SK-N-SH (cell line): Measurements from ENCODE around the gene TDP1. TPM values are rescaled to one million over a fixed set of nuclear protein-coding genes. Genes with fewer than 3 reads are reported as not detected.

Experiments used
- CTCF ChIA-PET: fragments of 300-600, 350-600 bp; formaldehyde crosslinking; extraction: SDS; loops from one replicate; lab custom pipeline; 2021; lab: Yijun Ruan, JAX
- POLR2A ChIA-PET: fragments of 350-600 bp; sonication (Branson Sonifier 250); formaldehyde crosslinking; extraction: SDS; loops from one replicate; lab custom pipeline; 2020; ENCODE audit warnings: antibody characterized with exemption, inconsistent platforms; lab: Yijun Ruan, JAX
- DNase-seq: peaks from one replicate; pipeline ENCODE4 v3.0.0; 2012
- H2AFZ ChIP-seq: fragments of 200-600 bp; sonication (generic); 2 replicates; pipeline ENCODE4 v1.8.1; 2016; ENCODE audit warnings: antibody characterized with exemption, mild to moderate bottlenecking, low read depth
- H3F3A ChIP-seq: fragments of 200-600 bp; sonication (generic); replicated peaks from 2 replicates; pipeline ENCODE3; 2016; ENCODE audit warnings: antibody characterized with exemption, mild to moderate bottlenecking; ENCODE audit not compliant: insufficient read depth
- H3K27ac ChIP-seq, 2 experiments: fragments of 200-500 bp in 1 of 2; fragments of 200-600 bp in 1 of 2; sonication (Bioruptor generic) in 1 of 2; sonication (generic), shearing (Covaris generic) in 1 of 2; 2 replicates each; pipeline versions ENCODE4 v1.5.1 to v1.6.1; 2014 to 2016; ENCODE audit warnings: low read depth in 2 of 2, inconsistent platforms in 1 of 2, low read length in 1 of 2, mild to moderate bottlenecking in 1 of 2, mixed read lengths in 1 of 2
- H3K27me3 ChIP-seq: fragments of 200-600 bp; sonication (generic), shearing (Covaris generic); 2 replicates; pipeline ENCODE4 v1.6.1; 2016; ENCODE audit warnings: mixed run types; ENCODE audit not compliant: insufficient read depth
- H3K36me3 ChIP-seq, 2 experiments: fragments of 200-500 bp in 1 of 2; fragments of 200-600 bp in 1 of 2; sonication (Bioruptor generic) in 1 of 2; sonication (generic) in 1 of 2; replicated peaks in 1 of 2; 2 replicates each; pipeline versions ENCODE3 to v1.5.1; 2014 to 2016; ENCODE audit warnings: low read length in 1 of 2, mild to moderate bottlenecking in 1 of 2; ENCODE audit not compliant: insufficient read depth in 2 of 2, control insufficient read depth in 1 of 2
- H3K4me1 ChIP-seq, 2 experiments: fragments of 200-500 bp in 1 of 2; fragments of 200-600 bp in 1 of 2; sonication (Bioruptor generic) in 1 of 2; sonication (generic), shearing (Covaris generic) in 1 of 2; 2 replicates each; pipeline versions ENCODE4 v1.5.1 to v1.6.1; 2014 to 2016; ENCODE audit warnings: low read depth in 1 of 2, low read length in 1 of 2, mixed run types in 1 of 2; ENCODE audit not compliant: insufficient read depth in 2 of 2, control insufficient read depth in 1 of 2
- H3K4me2 ChIP-seq: fragments of 200-600 bp; sonication (generic), shearing (Covaris generic); 2 replicates; pipeline ENCODE4 v1.6.1; 2017; ENCODE audit warnings: mixed run types
- H3K4me3 ChIP-seq, 2 experiments: fragments of 200-500 bp in 1 of 2; fragments of 200-600 bp in 1 of 2; sonication (Bioruptor generic) in 1 of 2; sonication (generic), shearing (Covaris generic) in 1 of 2; 2 replicates each; pipeline versions ENCODE4 v1.5.1 to v1.8.1; 2014 to 2016; ENCODE audit warnings: low read depth in 2 of 2, inconsistent platforms in 1 of 2, low read length in 1 of 2, mild to moderate bottlenecking in 1 of 2, mixed read lengths in 1 of 2, moderate library complexity in 1 of 2
- H3K79me2 ChIP-seq: fragments of 200-600 bp; sonication (generic); 2 replicates; pipeline ENCODE4 v1.8.1; 2017; ENCODE audit warnings: mild to moderate bottlenecking; ENCODE audit not compliant: insufficient read depth
- H3K9ac ChIP-seq: fragments of 200-600 bp; sonication (generic); 2 replicates; pipeline ENCODE4 v1.6.1; 2017; ENCODE audit warnings: mixed run types
- H3K9me2 ChIP-seq: fragments of 200-600 bp; sonication (generic); 2 replicates; pipeline ENCODE4 v1.6.1; 2017; ENCODE audit warnings: mixed run types
- H3K9me3 ChIP-seq: fragments of 200-600 bp; sonication (generic); 2 replicates; pipeline ENCODE4 v1.6.1; 2017; ENCODE audit warnings: mixed run types, mild to moderate bottlenecking, moderate library complexity
- H4K20me1 ChIP-seq: fragments of 200-600 bp; sonication (generic); 2 replicates; pipeline ENCODE4 v1.6.1; 2017; ENCODE audit warnings: mild to moderate bottlenecking, mixed run types; ENCODE audit not compliant: insufficient read depth
- CHD2 ChIP-seq: fragments of 150-350 bp; IDR thresholded peaks from 2 replicates; pipeline ENCODE4 v1.6.1; 2018; ENCODE audit warnings: low read length; ENCODE audit not compliant: partially characterized antibody
- EP300 ChIP-seq, 2 experiments: IDR thresholded peaks; 2 replicates each; pipeline versions ENCODE4 v1.4.0 to v1.6.1; 2012; ENCODE audit warnings: borderline replicate concordance in 1 of 2, low read depth in 1 of 2, low read length in 1 of 2
- FOXJ3 ChIP-seq: sonication (generic); formaldehyde crosslinking; IDR thresholded peaks from 2 replicates; pipeline ENCODE4 v1.5.1; 2020; ENCODE audit warnings: mild to moderate bottlenecking, missing genetic modification reagents
- FOXM1 ChIP-seq: IDR thresholded peaks from 2 replicates; pipeline ENCODE4 v1.4.0; 2012; ENCODE audit warnings: low read depth, mild to moderate bottlenecking
- GABPA ChIP-seq: IDR thresholded peaks from 2 replicates; pipeline ENCODE4 v1.4.0; 2012; ENCODE audit warnings: low read depth, mild to moderate bottlenecking
- GATA2 ChIP-seq: sonication (generic); formaldehyde crosslinking; IDR thresholded peaks from 2 replicates; pipeline ENCODE4 v1.5.0; 2020; ENCODE audit warnings: mild to moderate bottlenecking, missing genetic modification reagents
- JUND ChIP-seq: IDR thresholded peaks from 2 replicates; pipeline ENCODE4 v1.4.0; 2012
- NRF1 ChIP-seq: IDR thresholded peaks from 2 replicates; pipeline ENCODE4 v1.6.1; 2012; ENCODE audit warnings: low read depth, mild to moderate bottlenecking, low read length
- POLR2AphosphoS5 ChIP-seq: IDR thresholded peaks from 2 replicates; pipeline ENCODE4 v1.6.1; 2012; ENCODE audit warnings: low read depth, low read length
- RFX5 ChIP-seq: IDR thresholded peaks from 2 replicates; pipeline ENCODE4 v1.6.1; 2012; ENCODE audit warnings: mild to moderate bottlenecking, improper control_type of control experiment, low read length
- RXRA ChIP-seq: IDR thresholded peaks from 2 replicates; pipeline ENCODE4 v1.4.0; 2012; ENCODE audit warnings: low read depth, mild to moderate bottlenecking, borderline replicate concordance
- SMC3 ChIP-seq: IDR thresholded peaks from 2 replicates; pipeline ENCODE4 v1.6.1; 2012; ENCODE audit warnings: low read depth, low read length, improper control_type of control experiment
- TAF1 ChIP-seq: IDR thresholded peaks from 2 replicates; pipeline ENCODE4 v1.6.1; 2012; ENCODE audit warnings: low read depth, mild to moderate bottlenecking, low read length, moderate library complexity, borderline replicate concordance
- TCF12 ChIP-seq: IDR thresholded peaks from 2 replicates; pipeline ENCODE4 v1.4.0; 2012
- USF2 ChIP-seq: fragments of 150-350 bp; IDR thresholded peaks from 2 replicates; pipeline ENCODE4 v1.6.1; 2017; ENCODE audit warnings: antibody characterized with exemption, low read length, low read depth, borderline replicate concordance
- ZBTB33 ChIP-seq: IDR thresholded peaks from 2 replicates; pipeline ENCODE4 v1.4.0; 2012; ENCODE audit warnings: low read depth, borderline replicate concordance
- WGBS: methylation state at CpG from one replicate; pipeline ENCODE4 v1.1.6; 2017; ENCODE audit warnings: low lambda C conversion rate; 5-methylcytosine and 5-hydroxymethylcytosine counted together
- polyA plus RNA-seq, 3 experiments: library from polyadenylated mRNA; depleted of rRNA; stranded (reverse); fragments of >200 nt; gene quantifications; 2 replicates each; pipeline ENCODE4 v1.2.3, GENCODE V29; 2012
- TF ChIP-seq, protein P1 (sequence below): fragments of 200-600 bp; sonication (generic); IDR thresholded peaks from 2 replicates; pipeline ENCODE4 v1.6.1; 2017; ENCODE audit warnings: antibody characterized with exemption, mild to moderate bottlenecking, moderate library complexity
- TF ChIP-seq, protein P2 (sequence below): IDR thresholded peaks from 2 replicates; pipeline ENCODE4 v1.4.0; 2012; ENCODE audit warnings: low read depth, borderline replicate concordance

Gene TDP1
- polyA plus RNA-seq, 1 of the 3 experiments (the other 2 are of a cell fraction), result 14.5 TPM

- Histone ChIP-seq H4K20me1 (no peaks in the 10 kb centered on the region), H3K9ac (no peak overlapping the region), H2AFZ (no peak overlapping the region), H3F3A (peaks cover 10% of the 10 kb centered on the region), H3K4me2 (no peak overlapping the region), H3K9me2 (no peaks in the 10 kb centered on the region), H3K4me3 (no peak overlapping the region), H3K4me1 (no peaks in the 10 kb centered on the region), H3K27me3 (no peaks in the 10 kb centered on the region), H3K9me3 (no peaks in the 10 kb centered on the region), H3K36me3 (no peaks in the 10 kb centered on the region), H3K79me2 (no peaks in the 10 kb centered on the region), H3K27ac (no peak overlapping the region)
- no peak for DNase-seq
- POLR2A ChIA-PET, result no interaction called here
- 94% methylated on average over 2 of the region's 2 CpGs for WGBS
- no peak for TF ChIP-seq TAF1
- no peak for TF ChIP-seq POLR2AphosphoS5
- CTCF ChIA-PET, result interaction anchor here (1.0 to 5.9 kb wide), 3 partner anchors 31 to 294 kb away, joined by 3 to 34 read pairs (median 5); no protein-coding TSS in a partner anchor
Observed at GRCh38 chr14:89941830-89942377, 13.8 kb upstream of the TDP1 start.

DNA sequence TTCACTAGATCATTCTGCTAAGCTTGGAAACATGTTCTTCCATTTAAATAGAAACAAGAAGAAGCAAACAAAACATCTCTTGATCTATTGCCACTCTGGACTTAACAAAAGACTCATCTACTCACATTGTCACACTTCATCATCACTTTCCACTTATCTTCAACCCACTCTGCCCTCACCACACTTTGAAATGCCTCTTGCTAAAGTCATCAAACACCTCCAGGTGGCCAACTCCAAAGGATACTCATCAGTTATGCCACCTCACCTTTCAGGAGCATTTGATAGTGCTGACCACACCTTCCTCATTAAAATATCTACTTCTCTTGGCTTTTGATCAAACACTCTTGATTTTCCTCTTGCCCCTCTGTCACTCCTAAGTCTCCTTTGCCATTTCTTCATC lies 8.4 kb upstream of the TDP1 start:
- H4K20me1 ChIP-seq, result no peaks in the 10 kb centered on the region
- no peak for TF ChIP-seq EP300 (IDR thresholded peaks at IDR 0.05; ENCODE audit: borderline replicate concordance in 1 of 2, low read depth in 1 of 2, low read length in 1 of 2)
- no peak for TF ChIP-seq FOXJ3
- no peak for TF ChIP-seq JUND
- TF ChIP-seq, protein P1, sequence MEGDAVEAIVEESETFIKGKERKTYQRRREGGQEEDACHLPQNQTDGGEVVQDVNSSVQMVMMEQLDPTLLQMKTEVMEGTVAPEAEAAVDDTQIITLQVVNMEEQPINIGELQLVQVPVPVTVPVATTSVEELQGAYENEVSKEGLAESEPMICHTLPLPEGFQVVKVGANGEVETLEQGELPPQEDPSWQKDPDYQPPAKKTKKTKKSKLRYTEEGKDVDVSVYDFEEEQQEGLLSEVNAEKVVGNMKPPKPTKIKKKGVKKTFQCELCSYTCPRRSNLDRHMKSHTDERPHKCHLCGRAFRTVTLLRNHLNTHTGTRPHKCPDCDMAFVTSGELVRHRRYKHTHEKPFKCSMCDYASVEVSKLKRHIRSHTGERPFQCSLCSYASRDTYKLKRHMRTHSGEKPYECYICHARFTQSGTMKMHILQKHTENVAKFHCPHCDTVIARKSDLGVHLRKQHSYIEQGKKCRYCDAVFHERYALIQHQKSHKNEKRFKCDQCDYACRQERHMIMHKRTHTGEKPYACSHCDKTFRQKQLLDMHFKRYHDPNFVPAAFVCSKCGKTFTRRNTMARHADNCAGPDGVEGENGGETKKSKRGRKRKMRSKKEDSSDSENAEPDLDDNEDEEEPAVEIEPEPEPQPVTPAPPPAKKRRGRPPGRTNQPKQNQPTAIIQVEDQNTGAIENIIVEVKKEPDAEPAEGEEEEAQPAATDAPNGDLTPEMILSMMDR, result no peak
- TF ChIP-seq, protein P2, sequence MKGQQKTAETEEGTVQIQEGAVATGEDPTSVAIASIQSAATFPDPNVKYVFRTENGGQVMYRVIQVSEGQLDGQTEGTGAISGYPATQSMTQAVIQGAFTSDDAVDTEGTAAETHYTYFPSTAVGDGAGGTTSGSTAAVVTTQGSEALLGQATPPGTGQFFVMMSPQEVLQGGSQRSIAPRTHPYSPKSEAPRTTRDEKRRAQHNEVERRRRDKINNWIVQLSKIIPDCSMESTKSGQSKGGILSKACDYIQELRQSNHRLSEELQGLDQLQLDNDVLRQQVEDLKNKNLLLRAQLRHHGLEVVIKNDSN, result no peak
- no peak for TF ChIP-seq POLR2AphosphoS5
- no peak for TF ChIP-seq TAF1
- TF ChIP-seq SMC3, result no peak
- no peak for TF ChIP-seq RFX5
- TF ChIP-seq RXRA, result no peak
- no peak for TF ChIP-seq USF2
- TF ChIP-seq ZBTB33, result no peak
- no peak for TF ChIP-seq NRF1
- no peak for TF ChIP-seq GABPA
- no peak for TF ChIP-seq GATA2 (CRISPR knock-in tag)
- TF ChIP-seq FOXM1, result no peak
- TF ChIP-seq TCF12, result no peak
- TF ChIP-seq CHD2, result no peak
- POLR2A ChIA-PET, result no interaction called here

More for the DNA sequence above, 8.4 kb upstream of the TDP1 start:
- Histone ChIP-seq H3K9me3 (no peaks in the 10 kb centered on the region), H3K36me3 (peaks cover 2 to 20% of the 10 kb centered on the region in 2 experiments), H3K9ac (no peak overlapping the region), H2AFZ (no peak overlapping the region), H3K4me3 (no peak overlapping the region), H3K27me3 (no peaks in the 10 kb centered on the region), H3K4me1 (no peaks in the 10 kb centered on the region), H3K27ac (no peak overlapping the region), H3K79me2 (no peaks in the 10 kb centered on the region), H3K4me2 (no peak overlapping the region), H3F3A (no peaks in the 10 kb centered on the region), H3K9me2 (no peaks in the 10 kb centered on the region)
- CTCF ChIA-PET, result interaction anchor here (1.4 kb wide), 1 partner anchor 8 kb away, joined by 6 read pairs; no protein-coding TSS in a partner anchor
- no peak for DNase-seq
